ENCODE measurements around the gene MOSMO.

DNA sequence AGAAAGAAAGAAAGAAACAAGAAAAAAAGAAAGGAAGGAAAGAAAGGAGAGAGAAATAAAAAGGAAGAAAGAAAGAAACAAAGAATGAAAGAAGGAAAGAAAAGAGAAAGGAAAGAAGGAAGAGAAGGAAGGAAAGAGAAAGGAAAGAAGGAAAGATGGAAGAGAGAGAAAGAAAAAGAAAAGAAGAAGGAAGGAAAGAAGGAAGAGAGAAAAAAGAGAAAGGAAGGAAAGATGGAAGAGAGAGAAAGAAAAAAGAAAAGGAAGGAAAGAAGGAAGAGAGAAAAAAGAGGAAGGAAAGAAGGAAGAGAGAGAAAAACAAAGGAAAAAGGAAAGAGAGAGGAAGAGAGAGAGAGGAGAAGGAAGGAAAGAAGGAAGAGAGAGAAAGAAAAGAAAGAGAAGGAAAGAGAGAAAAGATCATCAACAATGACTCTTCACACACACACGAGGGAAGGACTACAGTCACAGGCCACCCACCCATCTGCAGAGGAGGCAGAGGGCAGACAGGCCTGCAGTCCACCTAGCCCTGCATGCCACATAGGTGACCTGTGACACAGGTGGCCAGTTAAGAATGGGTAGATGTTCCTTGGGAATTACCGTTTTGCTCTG, 108.3 kb downstream of the MOSMO start:
- TF ChIP-seq, protein P1, sequence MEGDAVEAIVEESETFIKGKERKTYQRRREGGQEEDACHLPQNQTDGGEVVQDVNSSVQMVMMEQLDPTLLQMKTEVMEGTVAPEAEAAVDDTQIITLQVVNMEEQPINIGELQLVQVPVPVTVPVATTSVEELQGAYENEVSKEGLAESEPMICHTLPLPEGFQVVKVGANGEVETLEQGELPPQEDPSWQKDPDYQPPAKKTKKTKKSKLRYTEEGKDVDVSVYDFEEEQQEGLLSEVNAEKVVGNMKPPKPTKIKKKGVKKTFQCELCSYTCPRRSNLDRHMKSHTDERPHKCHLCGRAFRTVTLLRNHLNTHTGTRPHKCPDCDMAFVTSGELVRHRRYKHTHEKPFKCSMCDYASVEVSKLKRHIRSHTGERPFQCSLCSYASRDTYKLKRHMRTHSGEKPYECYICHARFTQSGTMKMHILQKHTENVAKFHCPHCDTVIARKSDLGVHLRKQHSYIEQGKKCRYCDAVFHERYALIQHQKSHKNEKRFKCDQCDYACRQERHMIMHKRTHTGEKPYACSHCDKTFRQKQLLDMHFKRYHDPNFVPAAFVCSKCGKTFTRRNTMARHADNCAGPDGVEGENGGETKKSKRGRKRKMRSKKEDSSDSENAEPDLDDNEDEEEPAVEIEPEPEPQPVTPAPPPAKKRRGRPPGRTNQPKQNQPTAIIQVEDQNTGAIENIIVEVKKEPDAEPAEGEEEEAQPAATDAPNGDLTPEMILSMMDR (IDR thresholded peaks at IDR 0.05), result no peak
- TF ChIP-seq POLR2A (IDR thresholded peaks at IDR 0.05), result no peak

Data from lower leg skin (tissue), 3 donors.